IPS-18a (cell line): ENCODE results near the gene TAGLN3.

Experiments used
- H3K27ac ChIP-seq: one replicate; pipeline ENCODE4 v1.5.1; 2013; ENCODE audit warnings: low read length
- H3K27me3 ChIP-seq: one replicate; pipeline ENCODE4 v1.6.1; 2013; ENCODE audit warnings: mild to moderate bottlenecking, low read length; ENCODE audit not compliant: control insufficient read depth, insufficient read depth
- H3K36me3 ChIP-seq: one replicate; pipeline ENCODE4 v1.6.1; 2013; ENCODE audit warnings: low read depth, low read length; ENCODE audit not compliant: control insufficient read depth
- H3K4me1 ChIP-seq: one replicate; pipeline ENCODE4 v1.6.1; 2013; ENCODE audit warnings: low read depth, low read length; ENCODE audit not compliant: control insufficient read depth
- H3K4me3 ChIP-seq: one replicate; pipeline ENCODE4 v1.5.1; 2013; ENCODE audit warnings: low read length
- H3K9ac ChIP-seq: one replicate; pipeline ENCODE4 v1.6.1; 2013; ENCODE audit warnings: mild to moderate bottlenecking, low read length, moderate library complexity
- H3K9me3 ChIP-seq: one replicate; pipeline ENCODE4 v1.6.1; 2013; ENCODE audit warnings: low read depth, low read length; ENCODE audit not compliant: control insufficient read depth

TAGLN3 gene

GRCh38 chr3:111998636-111999483 lies at the start of gene TAGLN3:
Gene TAGLN3, plus strand, starts transcription at chr3:111998922. Its CDS starts 501 bp downstream, at chr3:111999423.
- peak within 1 kb of the TSS; percentile 74 for H3K9ac ChIP-seq
- H3K27me3 ChIP-seq, result peaks cover 37% of the 10 kb centered on the region
- peaks cover 5% of the 10 kb centered on the region for H3K36me3 ChIP-seq
- H3K4me3 ChIP-seq, result peak within 1 kb of the TSS; percentile 82
- H3K9me3 ChIP-seq, result no peaks in the 10 kb centered on the region
- peaks cover 23% of the 10 kb centered on the region for H3K4me1 ChIP-seq
- H3K27ac ChIP-seq, result no peak within 1 kb of the TSS

DNA sequence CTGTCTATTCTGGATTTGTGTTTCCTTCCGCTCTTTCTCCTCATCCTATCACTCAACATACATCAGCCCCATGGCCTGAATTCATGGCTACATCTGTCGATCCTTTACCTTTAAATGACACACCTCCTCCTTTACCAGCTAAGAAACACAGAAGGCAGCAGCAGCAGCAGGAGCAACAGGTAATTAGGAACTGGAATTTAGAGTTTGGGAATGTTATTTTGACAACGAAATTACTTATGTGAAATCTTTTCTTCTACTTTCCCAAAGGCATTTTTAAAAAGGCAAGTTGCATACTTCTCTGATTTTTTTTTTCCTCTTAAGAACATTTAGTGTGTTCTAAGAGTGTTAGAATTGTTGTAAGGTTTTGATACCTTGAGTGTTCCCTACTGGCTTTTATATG lies 49.0 kb upstream of the TAGLN3 start:
- Histone ChIP-seq H3K27me3 (no peaks in the 10 kb centered on the region), H3K36me3 (no peaks in the 10 kb centered on the region)

DNA sequence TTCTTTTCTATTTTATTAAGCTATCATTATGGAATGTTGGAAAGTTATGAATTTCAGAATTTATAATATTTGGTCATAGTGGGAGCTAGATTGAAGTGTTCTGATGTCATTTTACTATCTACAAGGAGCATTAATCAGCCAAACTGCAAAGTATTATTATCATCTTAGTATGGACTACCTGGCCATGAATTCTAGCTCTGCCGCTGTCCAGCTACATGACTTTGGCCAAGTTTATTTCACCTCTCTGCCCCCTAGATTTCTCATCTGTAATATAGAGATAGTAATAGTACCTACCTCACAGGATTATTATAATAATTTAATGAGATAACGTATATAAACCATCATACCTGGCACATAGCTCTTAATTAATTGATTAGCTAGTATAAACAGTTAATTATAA lies 47.7 kb upstream of the TAGLN3 start:
- Histone ChIP-seq H3K36me3 (no peaks in the 10 kb centered on the region), H3K4me3 (no peak overlapping the region), H3K9me3 (no peaks in the 10 kb centered on the region), H3K27me3 (no peaks in the 10 kb centered on the region), H3K27ac (no peak overlapping the region), H3K9ac (no peak overlapping the region), H3K4me1 (peaks cover 19% of the 10 kb centered on the region)

More for the DNA sequence above, 49.0 kb upstream of the TAGLN3 start:
- no peak overlapping the region for H3K9ac ChIP-seq
- peaks cover 18% of the 10 kb centered on the region for H3K4me1 ChIP-seq
- no peaks in the 10 kb centered on the region for H3K9me3 ChIP-seq
- no peak overlapping the region for H3K27ac ChIP-seq
- H3K4me3 ChIP-seq, result no peak overlapping the region

- H3K27ac ChIP-seq, result no peak overlapping the region
- H3K36me3 ChIP-seq, result no peaks in the 10 kb centered on the region
Observed at GRCh38 chr3:111952086-111952485, 46.6 kb upstream of the TAGLN3 start.

DNA sequence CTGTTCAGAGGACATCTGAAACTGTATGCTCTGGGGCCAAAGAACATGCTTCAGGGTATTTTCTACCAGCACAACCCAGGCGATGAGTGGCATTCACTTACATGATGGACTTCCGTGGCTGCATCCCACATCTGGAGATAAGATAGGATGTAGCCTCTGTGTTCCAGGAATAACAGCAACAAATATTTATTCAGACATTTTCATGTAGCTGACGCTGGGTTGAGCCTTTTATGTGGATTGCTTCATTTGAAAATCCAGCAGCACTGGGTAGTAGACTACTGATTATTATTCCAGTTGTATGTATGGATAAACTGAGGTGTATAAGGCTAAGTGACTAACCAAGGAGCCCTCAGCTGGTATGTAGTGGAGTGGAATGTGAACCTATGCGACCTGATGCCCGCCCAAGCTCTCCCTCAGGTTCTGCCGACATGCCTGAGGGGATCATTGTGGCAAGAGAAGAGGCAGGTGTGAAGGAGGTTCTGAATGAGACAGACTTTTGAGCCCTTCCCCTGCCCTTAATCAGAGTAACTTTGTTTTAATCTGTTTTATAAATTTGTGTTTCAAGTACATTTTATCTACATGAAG lies 45.8 kb upstream of the TAGLN3 start:
- Histone ChIP-seq H3K4me3 (no peak overlapping the region), H3K9ac (no peak overlapping the region), H3K36me3 (no peaks in the 10 kb centered on the region), H3K27me3 (no peaks in the 10 kb centered on the region), H3K9me3 (no peaks in the 10 kb centered on the region), H3K27ac (no peak overlapping the region), H3K4me1 (peaks cover 37% of the 10 kb centered on the region)

More at GRCh38 chr3:111952086-111952485, 46.6 kb upstream of the TAGLN3 start:
- no peaks in the 10 kb centered on the region for H3K27me3 ChIP-seq
- H3K9me3 ChIP-seq, result no peaks in the 10 kb centered on the region
- no peak overlapping the region for H3K4me3 ChIP-seq
- no peak overlapping the region for H3K9ac ChIP-seq
- peaks cover 29% of the 10 kb centered on the region for H3K4me1 ChIP-seq

DNA sequence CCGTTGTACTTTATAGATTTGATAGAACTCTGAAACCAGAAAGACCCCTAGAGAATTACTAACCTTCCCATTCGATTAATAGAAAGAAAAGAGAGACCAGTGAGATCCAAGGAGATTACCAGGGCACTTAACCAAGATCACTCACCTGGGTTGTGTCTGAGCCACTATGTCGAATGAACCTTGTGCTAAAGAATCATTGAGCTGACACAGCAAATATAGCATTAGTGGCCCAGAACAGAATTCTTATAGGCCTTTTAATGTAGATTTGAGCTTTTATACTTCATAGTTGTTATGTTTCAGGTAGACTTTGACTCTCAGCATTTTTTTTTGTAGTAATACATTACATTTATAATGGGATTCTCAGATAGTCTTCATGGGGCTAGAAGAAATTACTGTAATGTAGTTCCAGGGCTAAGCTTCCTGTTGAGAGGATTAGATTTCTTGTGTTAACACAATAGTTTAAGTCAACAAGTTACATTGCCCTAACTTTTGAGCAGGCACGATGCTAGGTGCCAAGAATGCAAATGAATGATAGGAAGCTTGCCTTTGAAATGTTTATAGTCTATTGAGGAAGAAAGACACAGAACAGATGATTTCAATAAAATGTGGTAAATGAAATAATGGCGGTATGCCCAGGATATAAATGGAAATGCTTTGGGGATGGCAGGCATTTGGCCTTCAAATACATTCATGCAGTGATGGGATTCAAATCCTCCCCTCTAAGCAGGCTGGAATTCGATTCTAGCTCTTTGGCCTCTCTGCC lies 44.3 kb upstream of the TAGLN3 start:
- H3K36me3 ChIP-seq, result no peaks in the 10 kb centered on the region
- no peak overlapping the region for H3K4me3 ChIP-seq
- H3K9ac ChIP-seq, result no peak overlapping the region
- H3K27me3 ChIP-seq, result no peaks in the 10 kb centered on the region
- H3K27ac ChIP-seq, result no peak overlapping the region
- H3K4me1 ChIP-seq, result peaks cover 50% of the 10 kb centered on the region
- H3K9me3 ChIP-seq, result no peaks in the 10 kb centered on the region

- no peaks in the 10 kb centered on the region for H3K36me3 ChIP-seq
Observed at GRCh38 chr3:111955876-111956275, 42.8 kb upstream of the TAGLN3 start.

DNA sequence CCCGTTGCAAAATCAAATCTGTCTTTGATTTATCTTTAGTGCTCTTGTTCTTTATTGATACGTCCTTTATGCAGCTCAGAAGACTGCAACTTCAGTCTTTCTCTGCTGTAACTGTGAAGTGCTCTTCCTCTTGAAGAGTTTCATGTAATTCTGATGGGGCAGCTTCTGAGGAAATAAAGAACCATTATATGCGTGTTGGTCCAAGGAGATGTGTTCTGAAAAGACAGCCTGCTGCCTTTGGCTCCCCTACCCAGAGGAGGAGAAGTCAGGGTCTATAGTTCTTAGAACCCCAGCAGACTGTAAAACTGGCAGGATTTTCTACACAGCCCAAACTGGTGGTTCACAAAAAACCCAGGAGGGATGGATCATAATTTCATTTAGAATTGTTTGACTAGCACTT lies 42.3 kb upstream of the TAGLN3 start:
- H3K27me3 ChIP-seq, result no peaks in the 10 kb centered on the region
- H3K9me3 ChIP-seq, result no peaks in the 10 kb centered on the region
- peak overlapping the region; percentile 41 for H3K27ac ChIP-seq
- H3K4me1 ChIP-seq, result peaks cover 52% of the 10 kb centered on the region
- peak overlapping the region; percentile 6 for H3K4me3 ChIP-seq
- no peaks in the 10 kb centered on the region for H3K36me3 ChIP-seq
- peak overlapping the region; percentile 18 for H3K9ac ChIP-seq

More at GRCh38 chr3:111955876-111956275, 42.8 kb upstream of the TAGLN3 start:
- H3K27ac ChIP-seq, result no peak overlapping the region
- H3K4me3 ChIP-seq, result no peak overlapping the region
- H3K9ac ChIP-seq, result no peak overlapping the region
- H3K9me3 ChIP-seq, result no peaks in the 10 kb centered on the region
- H3K4me1 ChIP-seq, result peaks cover 50% of the 10 kb centered on the region
- no peaks in the 10 kb centered on the region for H3K27me3 ChIP-seq

- H3K4me3 ChIP-seq, result peak overlapping the region; percentile 6
- H3K4me1 ChIP-seq, result peaks cover 56% of the 10 kb centered on the region
- no peaks in the 10 kb centered on the region for H3K27me3 ChIP-seq
- no peaks in the 10 kb centered on the region for H3K9me3 ChIP-seq
- H3K36me3 ChIP-seq, result no peaks in the 10 kb centered on the region
- H3K9ac ChIP-seq, result peak overlapping the region; percentile 18
- H3K27ac ChIP-seq, result peak overlapping the region; percentile 14
Observed at GRCh38 chr3:111956995-111957734, 41.6 kb upstream of the TAGLN3 start.

- Histone ChIP-seq H3K36me3 (no peaks in the 10 kb centered on the region), H3K27ac (no peak overlapping the region), H3K4me3 (no peak overlapping the region), H3K4me1 (peaks cover 32% of the 10 kb centered on the region), H3K27me3 (no peaks in the 10 kb centered on the region), H3K9me3 (no peaks in the 10 kb centered on the region), H3K9ac (no peak overlapping the region)
Observed at GRCh38 chr3:111961461-111962164, 37.1 kb upstream of the TAGLN3 start.
